Thoracic aorta (tissue), 2 donors: ENCODE measurements around the gene TMEM30A. TPM values are rescaled to one million over a fixed set of nuclear protein-coding genes. Genes with fewer than 3 reads are reported as not detected.

ENCODE experiments used
- ATAC-seq: fragments of 150-250 bp; one replicate; pipeline ENCODE4 v1.8.0; 2017; ENCODE audit warnings: low read depth; ENCODE audit not compliant: insufficient number of reproducible peaks, low FRiP score
- DNase-seq: peaks from one replicate; pipeline ENCODE4 v3.0.0-alpha.2; 2020; ENCODE audit warnings: low spot score
- H3K27ac ChIP-seq, 2 donors: fragments of 200-600 bp; sonication (generic); 1 replicate in 1 of 2; 2 replicates in 1 of 2; pipeline ENCODE4 v1.5.1; 2016; ENCODE audit warnings: mild to moderate bottlenecking in 2 of 2, moderate library complexity in 2 of 2
- H3K27me3 ChIP-seq: fragments of 200-600 bp; sonication (generic); replicated peaks from 2 replicates; pipeline ENCODE4 v1.6.0; 2016; ENCODE audit warnings: mild to moderate bottlenecking; ENCODE audit not compliant: insufficient read depth
- H3K36me3 ChIP-seq: fragments of 200-600 bp; sonication (generic); one replicate; pipeline ENCODE4 v1.5.1; 2016
- H3K4me1 ChIP-seq, 2 donors: fragments of 200-600 bp; sonication (generic); 1 replicate in 1 of 2; 2 replicates in 1 of 2; pipeline versions ENCODE4 v1.5.1 to v1.6.0; 2016; ENCODE audit warnings: low read depth in 2 of 2, mild to moderate bottlenecking in 1 of 2; ENCODE audit not compliant: control insufficient read depth in 1 of 2
- H3K4me3 ChIP-seq: fragments of 200-600 bp; sonication (generic); 2 replicates; pipeline ENCODE4 v1.5.1; 2016; ENCODE audit warnings: mild to moderate bottlenecking
- H3K9me3 ChIP-seq: fragments of 200-600 bp; sonication (generic); 2 replicates; pipeline ENCODE4 v1.5.1; 2016
- CTCF ChIP-seq: fragments of 200-600 bp; sonication (generic); IDR thresholded peaks from one replicate; pipeline ENCODE4 v1.5.1; 2019; ENCODE audit warnings: antibody characterized with exemption
- total RNA-seq, 2 donors: library from RNA; depleted of rRNA; stranded (reverse); fragments of >200 nt; gene quantifications; one replicate each; pipeline versions ENCODE4 v1.1.0 to v1.2.3, GENCODE V29; 2016

TMEM30A gene
- total RNA-seq, 2 donors from 2014 or later, result 112 to 123 TPM

DNA sequence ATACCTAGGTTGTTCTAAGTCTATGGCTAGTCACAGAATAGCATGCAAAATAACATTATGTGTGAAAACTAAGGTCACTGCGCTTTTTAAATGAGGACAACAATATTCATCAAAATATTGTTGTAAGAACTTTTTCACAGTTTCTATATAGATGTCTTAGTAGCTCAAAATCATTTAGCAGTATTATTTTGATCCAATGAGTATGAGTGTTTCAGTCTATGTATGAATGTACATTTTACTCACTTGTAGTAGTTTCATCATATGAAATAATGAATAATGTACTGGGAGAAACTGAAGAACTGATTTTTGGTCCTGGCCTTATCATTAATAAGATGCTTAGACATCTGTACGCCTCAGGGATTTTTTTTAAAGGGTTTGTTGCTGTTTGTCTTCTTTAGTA, 16.5 kb upstream of the TMEM30A start:
- DNase-seq, result no peak
- TF ChIP-seq CTCF, result no peak
- Histone ChIP-seq H3K27me3 (no peaks in the 10 kb centered on the region), H3K36me3 (no peaks in the 10 kb centered on the region), H3K27ac (no peak overlapping the region), H3K9me3 (no peaks in the 10 kb centered on the region), H3K4me1 (peaks cover 16 to 17% of the 10 kb centered on the region in 2 donors), H3K4me3 (no peak overlapping the region)
- no peak for ATAC-seq

DNA sequence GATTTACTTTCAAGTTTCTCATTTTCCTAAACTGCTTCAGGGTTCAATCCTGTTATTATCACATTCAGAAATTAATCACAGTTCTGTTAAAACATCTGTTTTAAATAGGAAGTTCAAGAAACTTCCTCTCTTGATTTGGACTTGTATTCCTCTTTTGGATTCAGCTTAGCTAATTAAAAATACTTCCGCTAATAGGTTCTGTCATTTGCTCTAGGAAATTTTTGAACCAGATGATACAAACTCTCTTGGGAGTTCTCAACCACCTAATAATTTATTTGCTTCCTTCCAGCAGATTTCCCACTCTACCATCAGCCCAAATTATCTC, 15.9 kb upstream of the TMEM30A start:
- Histone ChIP-seq H3K4me1 (peaks cover 13 to 16% of the 10 kb centered on the region in 2 donors), H3K36me3 (no peaks in the 10 kb centered on the region), H3K4me3 (no peak overlapping the region), H3K27me3 (no peaks in the 10 kb centered on the region), H3K27ac (peak overlapping the region in 1 of 2 donors; percentile 30), H3K9me3 (no peaks in the 10 kb centered on the region)
- ATAC-seq (no peak), DNase-seq (no peak)
- no peak for TF ChIP-seq CTCF

DNA sequence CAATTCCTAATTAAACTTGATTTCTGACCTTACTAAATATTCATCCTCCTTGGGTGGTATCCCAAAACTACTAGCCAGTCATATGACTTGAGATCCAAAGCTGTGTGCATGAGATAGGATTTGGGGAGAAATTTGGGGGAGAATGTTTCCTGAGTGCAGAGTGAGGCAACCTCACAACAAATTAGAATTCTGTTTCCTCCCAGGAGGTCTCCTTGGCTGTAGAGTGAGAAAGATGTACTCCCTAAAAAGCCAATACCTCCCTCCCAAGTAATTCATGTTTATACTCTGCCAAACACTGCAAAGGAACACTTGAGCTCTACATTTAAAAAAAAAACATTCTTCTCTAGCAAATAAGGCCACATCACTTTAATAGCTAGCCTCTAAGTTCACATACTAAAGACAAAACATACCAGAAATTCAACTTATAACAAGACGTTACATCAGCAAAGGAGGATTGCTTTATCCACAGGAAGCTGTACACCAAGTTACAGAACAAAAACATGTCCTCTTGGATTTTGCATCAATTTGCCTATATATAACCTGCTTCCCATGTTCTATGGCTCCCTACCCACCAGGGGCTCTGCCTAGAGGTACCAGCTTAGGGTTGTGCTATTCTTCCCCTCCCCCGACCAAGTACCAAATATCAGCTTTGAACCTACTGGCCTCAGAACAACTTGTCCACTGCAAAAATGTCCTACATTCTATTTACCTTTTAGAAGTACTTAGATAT, 15.4 kb upstream of the TMEM30A start:
- no peaks in the 10 kb centered on the region for H3K36me3 ChIP-seq
- H3K4me1 ChIP-seq, result peaks cover 13 to 16% of the 10 kb centered on the region in 2 donors
- ATAC-seq (no peak), DNase-seq (no peak)
- H3K4me3 ChIP-seq, result no peak overlapping the region
- peak overlapping the region in 1 of 2 donors; percentile 30 for H3K27ac ChIP-seq
- no peaks in the 10 kb centered on the region for H3K9me3 ChIP-seq
- TF ChIP-seq CTCF, result no peak
- H3K27me3 ChIP-seq, result no peaks in the 10 kb centered on the region

- Histone ChIP-seq H3K27me3 (no peaks in the 10 kb centered on the region), H3K9me3 (no peaks in the 10 kb centered on the region), H3K36me3 (no peaks in the 10 kb centered on the region), H3K4me3 (no peak overlapping the region), H3K27ac (no peak overlapping the region), H3K4me1 (peaks cover 22 to 24% of the 10 kb centered on the region in 2 donors)
- peak; percentile 75 for TF ChIP-seq CTCF
- ATAC-seq (no peak), DNase-seq (no peak)
Observed at GRCh38 chr6:75296811-75297779, 12.5 kb upstream of the TMEM30A start.

GRCh38 chr6:75292555-75292954, 8.0 kb upstream of the TMEM30A start:
- DNase-seq (no peak), ATAC-seq (no peak)
- no peaks in the 10 kb centered on the region for H3K27me3 ChIP-seq
- no peaks in the 10 kb centered on the region for H3K9me3 ChIP-seq
- H3K36me3 ChIP-seq, result no peaks in the 10 kb centered on the region
- H3K27ac ChIP-seq, result peak overlapping the region in 1 of 2 donors; percentile 62
- no peak for TF ChIP-seq CTCF
- H3K4me1 ChIP-seq, result peaks cover 26 to 33% of the 10 kb centered on the region in 2 donors
- H3K4me3 ChIP-seq, result no peak overlapping the region
